Spleen (tissue), 7 donors: ENCODE measurements around the gene RPTOR.

ENCODE experiments used
- CTCF ChIP-seq, 11 experiments: fragments of 200-600 bp in 7 of 11; fragments of 450-650 bp in 4 of 11; sonication (generic) in 4 of 11; IDR thresholded peaks in 8 of 11; conservative IDR thresholded peaks in 3 of 11; 1 replicate in 7 of 11; 2 replicates in 4 of 11; pipeline versions ENCODE4 v1.4.0 to v1.8.0; 2016 to 2021; ENCODE audit warnings: antibody characterized with exemption in 11 of 11, inconsistent platforms in 4 of 11, mild to moderate bottlenecking in 1 of 11
- POLR2A ChIP-seq, 3 donors: fragments of 450-650 bp; IDR thresholded peaks; one replicate each; pipeline ENCODE4 v1.5.1; 2017; ENCODE audit warnings: antibody characterized with exemption in 3 of 3, mild to moderate bottlenecking in 1 of 3
- POLR2AphosphoS5 ChIP-seq, 3 donors: sonication (generic); formaldehyde crosslinking; IDR thresholded peaks; one replicate each; pipeline ENCODE4 v1.5.1; 2017; ENCODE audit warnings: antibody characterized with exemption in 3 of 3
- donor health status: DM: no; HTN: no; CAD: no; lungs with moderate emphysema.
- donor health status: DM: no; HTN: no; CAD: no.
- donor health status: DM: no; HTN: no; CAD: no.

GRCh38 chr17:80577876-80578570 is 33.4 kb downstream of the RPTOR start:
- no peak for TF ChIP-seq CTCF (IDR thresholded peaks at IDR 0.05 in 8 of 11, conservative IDR thresholded peaks at IDR 0.05 in 3 of 11)
- TF ChIP-seq POLR2AphosphoS5 (IDR thresholded peaks at IDR 0.05): no peak
- no peak for TF ChIP-seq POLR2A (IDR thresholded peaks at IDR 0.05)
